ENCODE measurements around the gene COL8A2.

- TF ChIP-seq CTCF (IDR thresholded peaks at IDR 0.05) = no peak
- TF ChIP-seq TCF7L2 (IDR thresholded peaks at IDR 0.05; ENCODE audit: low read depth, low read length) = no peak
- no peak for TF ChIP-seq SIN3A (IDR thresholded peaks at IDR 0.05; ENCODE audit: borderline replicate concordance, insufficient read depth, low read depth, low read length)
- no peak for TF ChIP-seq POLR2AphosphoS5 (IDR thresholded peaks at IDR 0.05; ENCODE audit: low read depth, low read length)
Observed at GRCh38 chr1:36136535-36136934, 11.5 kb upstream of the COL8A2 start.

Data from Panc1 (cell line).